GM12874 (cell line): ENCODE data around the gene SORL1.

Experiments used
- TF ChIP-seq, protein P1 (sequence below): IDR thresholded peaks from 2 replicates; pipeline ENCODE4 v1.5.1; 2011; ENCODE audit warnings: low read depth, mild to moderate bottlenecking, control low read depth, low read length, moderate library complexity; ENCODE audit not compliant: insufficient read depth

Gene SORL1

DNA sequence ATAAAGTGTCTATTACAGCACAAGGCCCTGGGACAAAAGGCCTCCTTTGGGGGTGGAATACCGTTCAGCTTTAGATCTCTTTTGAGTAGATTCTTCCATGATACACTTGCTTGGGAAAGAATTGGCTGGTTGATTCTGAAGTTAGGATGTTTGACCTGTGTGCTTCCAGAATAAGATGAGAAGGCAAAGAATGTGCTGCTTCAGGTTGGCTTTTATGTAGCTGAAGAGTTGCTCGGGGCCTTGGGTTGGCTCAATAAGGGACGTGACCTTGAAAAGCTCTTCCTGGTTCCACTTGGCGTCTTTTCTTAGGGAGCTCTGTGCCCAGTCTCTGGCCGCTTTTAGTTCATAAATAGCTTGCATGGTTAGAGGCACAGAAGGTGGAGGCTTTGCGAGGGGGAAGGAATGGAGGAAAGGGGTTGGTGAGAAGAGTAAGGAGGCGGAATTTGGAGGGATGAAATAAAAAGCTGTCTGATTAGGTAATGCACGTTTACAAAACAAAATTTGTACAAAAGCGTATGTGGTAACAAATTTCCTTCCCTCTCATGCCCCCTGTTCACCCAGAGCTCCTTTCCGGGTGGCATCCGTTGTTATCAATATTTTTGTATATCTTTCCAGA is 4.8 kb downstream of the SORL1 start:
- TF ChIP-seq, protein P1, sequence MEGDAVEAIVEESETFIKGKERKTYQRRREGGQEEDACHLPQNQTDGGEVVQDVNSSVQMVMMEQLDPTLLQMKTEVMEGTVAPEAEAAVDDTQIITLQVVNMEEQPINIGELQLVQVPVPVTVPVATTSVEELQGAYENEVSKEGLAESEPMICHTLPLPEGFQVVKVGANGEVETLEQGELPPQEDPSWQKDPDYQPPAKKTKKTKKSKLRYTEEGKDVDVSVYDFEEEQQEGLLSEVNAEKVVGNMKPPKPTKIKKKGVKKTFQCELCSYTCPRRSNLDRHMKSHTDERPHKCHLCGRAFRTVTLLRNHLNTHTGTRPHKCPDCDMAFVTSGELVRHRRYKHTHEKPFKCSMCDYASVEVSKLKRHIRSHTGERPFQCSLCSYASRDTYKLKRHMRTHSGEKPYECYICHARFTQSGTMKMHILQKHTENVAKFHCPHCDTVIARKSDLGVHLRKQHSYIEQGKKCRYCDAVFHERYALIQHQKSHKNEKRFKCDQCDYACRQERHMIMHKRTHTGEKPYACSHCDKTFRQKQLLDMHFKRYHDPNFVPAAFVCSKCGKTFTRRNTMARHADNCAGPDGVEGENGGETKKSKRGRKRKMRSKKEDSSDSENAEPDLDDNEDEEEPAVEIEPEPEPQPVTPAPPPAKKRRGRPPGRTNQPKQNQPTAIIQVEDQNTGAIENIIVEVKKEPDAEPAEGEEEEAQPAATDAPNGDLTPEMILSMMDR: no peak

DNA sequence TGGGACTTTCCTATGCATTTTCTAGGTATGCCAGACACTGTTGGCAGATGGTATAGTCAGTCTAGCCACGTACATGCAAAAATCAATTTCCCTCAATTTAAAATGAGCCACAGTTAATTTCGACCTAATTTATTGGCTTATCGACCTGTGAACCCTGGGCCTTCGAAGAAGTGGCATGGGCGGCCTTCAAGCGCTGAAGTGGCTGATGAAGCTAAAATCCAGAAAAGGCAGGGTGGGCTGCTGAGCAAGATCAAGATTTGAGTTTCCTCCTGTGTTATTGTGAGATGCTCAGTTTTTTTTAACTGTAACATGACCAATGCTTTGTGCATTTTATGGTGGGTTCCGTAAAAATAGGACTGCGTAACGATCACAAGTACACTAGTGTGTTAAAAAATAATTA is 6.4 kb downstream of the SORL1 start:
- TF ChIP-seq, protein P1: no peak

DNA sequence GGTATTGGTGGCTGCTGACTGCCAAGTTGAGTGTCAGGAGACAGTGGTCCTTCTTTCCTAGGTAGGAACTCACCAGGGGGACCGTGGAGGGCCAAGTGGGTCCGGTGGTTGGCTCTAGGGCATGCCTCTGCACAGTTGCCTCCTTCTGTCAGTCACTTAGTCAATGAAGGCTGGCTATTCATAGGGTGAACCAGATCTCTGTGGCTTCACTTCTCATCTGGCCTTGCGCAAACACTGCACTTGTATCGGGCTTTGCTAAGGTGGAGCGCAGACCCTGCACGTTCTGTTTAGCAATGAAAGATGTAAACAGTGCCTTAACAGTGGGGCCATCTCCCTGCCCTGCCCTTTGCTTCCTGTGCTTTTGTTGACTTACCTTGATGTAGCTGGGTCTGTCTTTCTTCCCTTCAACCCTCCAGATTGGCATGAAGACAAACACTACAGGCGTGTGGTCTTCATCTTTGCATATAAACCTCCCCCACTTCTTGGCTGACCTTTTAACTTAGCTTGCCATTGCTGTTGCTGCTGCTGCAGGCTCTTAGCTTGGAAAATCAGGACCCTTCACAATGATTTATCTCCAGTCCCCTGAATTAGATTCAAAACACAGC is 7.4 kb downstream of the SORL1 start:
- TF ChIP-seq, protein P1: no peak

DNA sequence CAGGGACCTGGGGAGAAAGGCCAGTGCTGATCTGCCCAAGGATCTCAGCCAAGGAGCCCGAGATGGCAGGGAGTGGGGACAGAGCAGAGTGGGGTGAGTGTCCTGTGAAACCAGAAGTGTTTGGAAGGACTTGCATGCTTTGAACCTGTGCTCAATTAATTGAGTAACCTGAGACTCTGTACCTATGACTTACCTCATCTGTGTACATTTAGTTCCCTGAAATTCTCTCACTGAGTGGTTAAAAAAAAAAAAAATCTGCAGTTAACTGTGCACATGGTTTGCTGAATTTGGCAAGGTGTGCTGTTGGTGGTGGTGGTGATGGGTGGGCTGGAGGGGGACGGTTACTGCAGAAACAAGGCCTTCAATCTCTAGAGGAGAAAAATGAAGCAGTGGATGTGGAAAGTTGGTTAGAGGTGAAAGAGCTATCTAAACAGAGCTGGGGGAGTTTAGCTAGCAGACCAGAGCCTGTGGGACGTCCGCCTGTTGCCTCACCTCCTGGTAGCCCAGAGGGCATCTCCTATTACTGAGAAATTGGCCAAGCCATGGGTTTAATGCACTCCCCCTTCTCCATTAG is 8.9 kb downstream of the SORL1 start:
- TF ChIP-seq, protein P1: no peak

GRCh38 chr11:121461843-121462242 is 9.7 kb downstream of the SORL1 start:
- TF ChIP-seq, protein P1: no peak

- TF ChIP-seq, protein P1: no peak
These were observed 11.7 kb downstream of the SORL1 start for GRCh38 chr11:121463689-121464335.

DNA sequence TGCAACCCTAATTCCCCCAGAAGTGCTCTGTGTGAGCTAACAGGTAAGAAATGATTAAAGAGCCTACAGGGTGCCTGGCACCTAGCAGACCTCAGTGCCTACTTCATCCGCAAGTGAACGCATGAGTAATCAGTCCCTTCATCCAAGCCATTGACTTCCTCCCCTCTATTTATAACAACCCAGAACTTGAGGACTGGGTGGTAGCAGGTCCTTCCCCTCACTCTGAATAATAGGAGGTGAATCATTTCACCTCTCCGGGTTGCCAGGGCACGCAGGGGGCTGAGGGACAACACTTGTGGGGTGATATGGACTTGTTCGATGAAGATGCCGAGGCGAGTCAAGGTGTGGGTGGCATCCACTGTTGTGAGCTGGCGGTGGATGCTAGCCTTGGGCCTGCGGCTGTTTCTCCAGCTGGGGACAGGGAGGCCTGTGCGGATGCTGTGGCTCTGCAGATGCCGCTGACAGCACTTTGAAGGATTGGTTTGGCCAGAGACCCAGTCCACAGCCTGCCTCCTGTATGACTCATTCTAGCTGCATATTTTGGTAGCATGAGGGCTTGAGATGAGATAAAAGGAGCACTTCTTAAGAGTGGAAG is 12.3 kb downstream of the SORL1 start:
- TF ChIP-seq, protein P1: no peak
